GM19467 (cell line): ENCODE measurements around the gene PCBP3.
"Not testable (repeated sequence)": the region's sequence is repeated elsewhere in the genome, so short reads cannot be mapped to it uniquely, and the experiment has no call there.

Experiments
- ATAC-seq: cut with Tn5 transposase; IDR thresholded peaks from one replicate; pipeline ENCODE4 v1.9.1; 2021; ENCODE audit warnings: mild to moderate bottlenecking, moderate library complexity; ENCODE audit not compliant: unreplicated experiment

Gene PCBP3

DNA sequence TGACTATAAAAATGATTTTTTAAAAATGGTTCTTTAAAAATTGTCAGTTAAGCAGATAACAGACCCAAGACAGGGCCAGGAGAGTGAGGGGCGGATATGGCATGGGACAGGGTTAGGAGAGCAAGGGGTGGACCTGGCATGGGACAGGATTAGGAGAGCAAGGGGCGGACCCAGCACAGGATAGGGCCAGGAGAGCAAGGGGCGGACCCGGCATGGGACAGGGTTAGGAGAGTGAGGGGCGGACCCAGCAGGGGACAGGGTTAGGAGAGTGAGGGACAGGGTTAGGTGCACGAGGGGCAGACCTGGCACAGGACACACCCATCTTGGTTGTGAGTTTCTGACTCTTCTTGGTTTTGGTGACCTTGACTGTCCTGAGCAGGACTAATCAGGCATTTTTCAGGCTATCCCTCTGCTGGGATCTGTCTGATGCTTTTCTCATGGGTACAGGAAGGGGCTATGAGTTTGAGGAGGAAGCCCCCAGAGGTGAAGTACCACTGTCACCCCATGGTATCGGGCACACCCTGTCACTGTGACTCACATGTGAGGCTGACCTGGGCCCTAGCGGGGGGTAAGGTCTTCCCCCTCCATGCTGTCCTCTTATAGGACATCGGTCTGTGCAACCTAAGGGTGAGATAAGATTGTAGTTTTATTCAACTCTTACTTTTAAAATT lies 179.0 kb downstream of the PCBP3 start:
- ATAC-seq = no peak

DNA sequence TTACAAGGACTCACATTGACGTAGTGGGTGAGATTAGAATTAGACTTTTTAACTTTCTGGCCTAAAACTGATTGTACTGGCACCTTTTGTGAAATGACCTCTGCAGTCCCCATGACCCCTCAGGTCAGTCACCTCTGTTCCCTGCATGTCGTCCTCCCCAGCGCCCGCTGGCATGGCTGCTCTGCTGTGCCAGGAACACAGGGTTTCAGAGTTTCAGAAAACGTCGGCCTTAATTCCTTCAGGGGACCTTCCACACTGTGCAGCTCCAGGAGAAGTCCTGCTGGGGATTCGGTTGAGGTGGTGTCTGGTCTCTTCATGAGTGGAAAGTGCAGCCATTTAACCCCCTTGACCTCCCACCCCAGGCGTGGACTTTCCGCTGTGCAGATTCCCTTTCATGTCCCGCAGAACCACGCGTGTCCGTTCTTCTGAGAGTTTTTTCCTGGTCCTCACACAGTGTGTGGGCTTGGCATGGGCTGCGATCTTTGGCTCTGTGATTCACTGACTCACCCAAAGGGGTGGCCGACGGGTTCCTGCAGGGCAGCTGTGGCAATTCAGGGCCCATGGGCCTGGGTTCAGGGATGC lies 179.7 kb downstream of the PCBP3 start:
- no peak for ATAC-seq

DNA sequence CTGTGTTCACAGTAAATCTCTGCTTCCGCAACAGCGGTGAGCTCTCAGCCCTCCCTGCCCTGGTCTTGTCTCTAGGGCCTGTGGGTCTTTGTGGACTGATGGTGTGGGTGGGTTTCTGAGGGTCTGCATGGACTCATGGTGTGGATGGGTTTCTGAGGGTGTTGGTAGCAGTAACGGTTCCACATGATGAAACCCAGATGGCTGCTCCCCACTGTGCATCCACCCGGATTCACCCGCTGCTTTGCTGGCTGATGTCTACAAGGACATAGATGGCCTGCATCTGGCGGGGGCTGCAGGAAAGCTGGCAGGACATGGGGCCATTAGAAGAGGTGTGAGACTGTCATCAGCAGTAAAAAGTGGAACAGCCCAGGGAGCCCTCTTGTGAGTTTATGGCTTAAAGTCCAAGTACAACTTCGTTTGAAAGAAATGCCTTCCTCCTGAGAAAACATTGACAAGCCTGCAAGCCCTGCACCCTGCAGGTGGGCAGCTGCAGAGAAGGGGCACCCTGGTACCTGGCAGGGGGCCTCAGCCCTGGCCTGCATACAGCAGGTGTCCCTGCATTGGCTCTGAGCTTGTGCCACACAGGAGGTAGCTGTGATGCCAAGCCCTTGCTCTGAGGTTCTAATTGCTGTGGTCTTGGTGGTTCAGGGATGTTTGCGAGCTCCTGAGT lies 181.2 kb downstream of the PCBP3 start:
- ATAC-seq = no peak

DNA sequence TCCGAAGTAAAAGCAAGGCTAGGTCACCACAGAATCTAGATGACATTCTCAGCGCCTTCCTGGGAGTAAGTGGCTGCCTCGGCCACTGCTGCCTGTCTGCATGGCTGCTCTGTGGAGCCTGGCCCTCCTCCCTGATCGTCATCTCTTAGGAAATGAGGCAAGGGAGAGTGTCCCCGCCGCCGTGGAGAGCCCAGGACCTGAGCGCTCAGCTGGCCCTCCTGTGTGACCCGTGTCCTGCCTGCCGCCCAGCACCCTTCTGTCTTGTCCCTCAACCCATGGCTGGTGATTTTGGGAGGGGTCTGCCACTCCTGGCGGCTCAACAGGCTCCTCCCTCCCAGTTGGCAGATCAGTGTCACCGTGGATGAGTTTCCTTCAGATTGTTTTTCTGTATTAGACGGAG lies 181.7 kb downstream of the PCBP3 start:
- no peak for ATAC-seq

DNA sequence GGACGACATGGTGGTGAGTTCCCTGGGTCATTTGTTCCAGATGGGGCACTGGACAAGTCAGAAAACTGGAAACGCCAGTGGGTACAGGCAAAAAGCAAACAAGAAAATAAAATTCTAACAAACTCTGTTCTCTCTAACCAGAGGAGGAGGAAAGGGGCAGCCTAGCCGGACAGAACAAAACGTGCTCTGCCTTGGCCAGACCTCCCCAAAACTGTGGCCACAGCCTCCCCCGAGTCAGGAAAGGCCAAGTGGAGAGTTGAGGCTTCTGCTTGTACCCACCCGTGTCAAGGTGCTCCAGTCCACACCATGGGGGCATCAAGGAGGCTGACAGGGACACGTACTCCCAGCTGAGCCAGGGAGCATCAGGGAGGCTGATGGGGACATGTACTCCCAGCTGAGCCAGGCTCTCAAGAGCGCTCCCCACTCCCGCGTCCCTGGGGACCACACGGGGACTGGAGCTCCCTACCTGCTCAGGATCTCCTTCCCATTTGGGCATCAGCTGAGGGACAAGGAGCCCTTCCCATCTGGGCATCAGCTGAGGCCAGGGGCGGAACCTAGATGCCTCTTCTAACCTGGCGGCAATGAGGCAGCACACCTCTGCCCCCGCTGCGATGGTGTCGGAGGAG lies 183.3 kb downstream of the PCBP3 start:
- no peak for ATAC-seq

DNA sequence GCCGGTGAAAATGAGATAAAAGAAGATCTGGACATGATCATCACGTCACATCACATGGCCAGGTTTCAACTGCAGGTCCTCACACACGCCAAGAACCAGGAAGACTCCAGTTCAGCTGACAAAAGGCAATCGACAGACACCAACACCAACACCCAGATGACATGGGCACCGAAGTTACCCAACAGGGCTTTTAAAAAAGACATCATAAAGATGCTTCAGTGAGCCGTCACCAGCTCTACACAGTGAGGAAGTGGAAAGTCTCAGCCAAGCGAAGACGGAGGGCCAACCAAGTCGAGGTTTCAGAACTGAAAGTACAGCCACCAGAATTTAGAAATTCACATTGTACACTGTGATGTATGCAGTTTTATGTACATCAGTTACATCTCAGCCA lies 183.8 kb downstream of the PCBP3 start:
- ATAC-seq = no peak

GRCh38 chr21:45827881-45828579 lies 184.5 kb downstream of the PCBP3 start:
- ATAC-seq = no peak

- no peak for ATAC-seq
Observed at GRCh38 chr21:45828580-45829570, 185.3 kb downstream of the PCBP3 start.

DNA sequence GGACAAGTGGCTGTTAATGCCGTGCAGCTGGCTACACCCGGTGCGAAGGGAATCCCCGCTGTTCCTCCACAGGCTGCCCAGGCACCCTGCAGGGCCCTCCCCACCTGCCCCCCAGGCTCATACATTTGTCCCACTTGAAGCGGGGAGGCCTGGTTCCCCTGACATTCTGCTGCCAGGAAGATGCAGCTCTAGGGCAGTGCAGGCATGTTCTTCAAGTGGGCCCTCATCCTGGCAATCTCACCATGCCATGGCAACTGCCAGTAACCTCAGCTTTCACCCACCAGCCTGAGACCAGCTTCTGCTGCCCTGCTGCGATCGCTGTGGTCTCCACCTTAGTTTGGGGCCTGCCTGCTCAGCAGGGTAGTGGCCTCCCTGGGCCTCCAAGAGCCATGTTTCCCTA lies 186.1 kb downstream of the PCBP3 start:
- ATAC-seq = no peak

DNA sequence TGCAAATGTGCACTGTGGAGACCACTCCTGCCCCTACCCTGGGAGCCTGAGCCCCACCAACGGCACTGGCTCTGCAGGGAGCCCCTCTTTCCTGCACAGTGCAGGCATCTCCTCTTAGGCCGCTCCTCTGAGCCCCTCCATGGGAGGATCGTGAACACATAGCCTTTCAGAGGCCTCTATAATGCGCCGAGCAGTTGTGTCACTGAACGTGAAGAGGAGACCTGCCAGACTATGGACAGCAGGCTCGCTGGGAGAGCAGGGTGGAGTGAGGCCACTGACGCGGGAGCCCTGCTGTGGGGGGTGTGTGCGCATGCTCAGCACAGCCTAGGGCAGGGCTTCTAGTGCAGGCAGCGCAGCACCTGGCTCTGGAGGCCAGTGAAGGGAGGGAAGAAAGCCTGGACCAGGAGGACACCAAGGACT lies 186.7 kb downstream of the PCBP3 start:
- no peak for ATAC-seq

- no peak for ATAC-seq
Observed at GRCh38 chr21:45830720-45831366, 187.3 kb downstream of the PCBP3 start.

DNA sequence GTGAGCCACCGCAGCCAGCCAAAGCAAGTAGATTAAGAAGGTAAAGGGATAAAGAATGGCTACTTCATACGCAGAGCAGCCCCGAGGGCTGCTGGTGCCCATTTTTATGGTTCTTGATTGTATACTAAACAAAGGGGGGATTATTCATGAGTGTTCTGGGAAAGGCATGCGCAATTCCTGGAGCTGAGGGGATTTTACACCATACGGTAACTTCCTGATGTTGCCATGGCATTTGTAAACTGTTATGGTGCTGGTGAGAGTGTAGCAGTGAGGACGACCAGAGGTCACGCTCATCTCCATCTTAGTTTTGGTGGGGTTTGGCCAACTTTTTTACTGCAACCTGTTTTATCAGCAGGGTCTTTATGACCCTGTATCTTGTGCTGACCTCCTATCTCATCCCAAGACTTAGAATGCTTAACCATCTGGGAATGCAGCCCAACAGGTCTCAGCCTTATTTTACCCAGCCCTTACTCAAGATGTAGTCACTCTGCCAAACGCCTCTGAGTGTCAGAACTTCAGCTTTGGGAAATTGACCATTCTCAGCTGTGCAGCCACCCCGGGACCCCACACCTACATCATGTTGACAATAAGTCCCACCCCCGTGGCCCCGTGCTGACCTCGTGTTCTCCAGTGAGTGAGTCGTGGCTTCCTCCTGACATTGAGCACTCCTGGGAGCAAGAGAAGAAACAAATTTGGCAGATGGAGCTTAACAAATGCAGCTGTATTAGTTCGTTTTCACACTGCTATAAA lies 188.6 kb downstream of the PCBP3 start:
- ATAC-seq = no peak

DNA sequence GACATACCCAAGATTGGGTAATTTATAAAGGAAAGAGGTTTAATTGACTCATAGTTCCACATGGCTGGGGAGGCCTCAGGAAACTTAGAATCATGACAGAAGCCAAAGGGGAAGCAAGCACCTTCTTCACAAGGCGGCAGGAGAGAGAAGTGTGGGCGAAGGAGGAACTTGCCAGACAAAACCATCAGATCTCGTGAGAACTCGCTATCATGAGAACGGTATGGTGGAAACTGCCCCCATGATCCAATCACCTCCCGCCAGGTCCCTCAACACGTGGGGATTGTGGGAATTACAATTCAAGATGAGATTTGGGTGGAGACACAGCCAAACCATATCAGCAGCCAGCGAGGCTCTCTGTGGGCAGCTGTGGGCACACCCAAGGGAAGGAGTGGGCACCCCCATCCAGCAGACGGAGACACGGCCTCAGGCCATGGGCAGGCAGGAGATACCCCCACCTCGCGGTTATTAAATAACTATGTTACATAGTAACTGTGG lies 189.3 kb downstream of the PCBP3 start:
- not testable (repeated sequence) for ATAC-seq

DNA sequence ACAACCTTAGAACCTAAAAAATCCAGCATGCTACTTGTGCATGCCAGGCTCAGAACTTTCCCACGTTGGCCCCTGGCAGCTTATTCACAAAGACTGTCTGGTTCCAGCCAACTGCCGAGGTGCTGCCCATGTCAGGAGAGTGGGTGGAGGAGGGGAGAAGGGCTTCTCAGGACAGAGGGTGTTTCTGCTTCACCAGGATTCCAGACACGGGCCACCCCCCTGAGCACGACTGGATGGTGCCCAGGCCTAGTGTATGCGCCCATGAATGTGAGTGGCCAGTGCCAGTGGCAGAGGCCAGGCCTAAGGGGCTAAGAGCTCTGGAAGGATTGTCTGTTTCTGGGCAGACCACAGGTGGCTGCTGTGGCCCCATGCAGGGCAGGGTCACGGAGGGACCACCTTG lies 189.9 kb downstream of the PCBP3 start:
- no peak for ATAC-seq

DNA sequence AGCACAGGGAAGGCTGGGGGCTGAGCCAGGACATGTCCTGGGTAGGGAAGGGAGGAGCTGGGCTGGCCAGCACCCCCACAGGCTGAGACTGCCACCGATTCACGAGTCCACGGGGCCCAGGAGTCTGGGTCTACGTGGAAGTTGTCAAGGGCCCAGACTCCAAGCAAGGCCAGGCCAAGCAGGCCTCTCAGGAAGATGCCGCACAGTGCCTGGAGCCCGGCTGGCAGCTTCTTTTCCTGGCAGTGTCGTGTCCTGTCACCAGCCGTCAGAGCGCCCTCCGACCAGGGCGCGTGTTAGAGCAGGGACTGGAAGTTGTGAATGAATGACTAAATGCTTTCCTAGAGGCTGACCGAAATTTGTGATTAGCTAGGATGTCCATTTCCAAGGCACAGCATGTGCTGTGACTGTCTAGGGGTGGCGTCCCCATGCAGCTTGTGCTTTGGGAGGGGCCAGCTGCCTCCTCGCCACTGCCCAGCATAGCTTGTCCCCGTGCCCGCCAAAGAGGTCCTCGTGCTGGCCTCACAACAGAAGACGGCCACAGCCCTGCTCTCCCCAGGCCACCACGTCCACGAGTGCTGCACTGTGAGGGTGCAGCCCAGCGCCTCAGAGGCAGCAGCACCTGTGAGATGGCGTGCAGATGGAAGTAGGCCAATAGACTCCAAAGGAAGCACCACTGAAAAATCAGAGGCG lies 190.6 kb downstream of the PCBP3 start:
- no peak for ATAC-seq

DNA sequence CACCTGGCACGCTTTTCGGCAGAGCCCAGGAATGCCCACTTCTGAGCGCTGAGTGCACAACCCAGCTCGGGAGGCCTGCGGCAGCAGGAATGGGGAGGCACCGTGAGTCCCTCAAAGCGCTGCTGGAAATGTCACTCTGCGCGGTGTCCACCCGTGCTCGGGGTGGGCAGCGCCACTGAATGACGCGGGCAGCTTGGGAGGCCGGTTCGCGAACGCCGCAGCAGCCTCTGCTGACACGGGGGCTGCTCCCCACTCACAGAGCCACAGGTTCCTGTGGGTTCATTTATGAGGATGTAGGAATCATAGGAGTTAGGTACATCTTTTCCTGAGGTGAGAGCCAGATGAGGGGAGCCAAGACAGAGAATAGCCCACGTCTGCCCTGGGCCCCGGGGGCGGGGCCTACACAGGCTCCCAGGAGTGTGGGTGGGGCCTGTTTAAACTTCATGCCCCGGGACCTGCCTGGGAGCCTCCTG lies 191.3 kb downstream of the PCBP3 start:
- no peak for ATAC-seq

DNA sequence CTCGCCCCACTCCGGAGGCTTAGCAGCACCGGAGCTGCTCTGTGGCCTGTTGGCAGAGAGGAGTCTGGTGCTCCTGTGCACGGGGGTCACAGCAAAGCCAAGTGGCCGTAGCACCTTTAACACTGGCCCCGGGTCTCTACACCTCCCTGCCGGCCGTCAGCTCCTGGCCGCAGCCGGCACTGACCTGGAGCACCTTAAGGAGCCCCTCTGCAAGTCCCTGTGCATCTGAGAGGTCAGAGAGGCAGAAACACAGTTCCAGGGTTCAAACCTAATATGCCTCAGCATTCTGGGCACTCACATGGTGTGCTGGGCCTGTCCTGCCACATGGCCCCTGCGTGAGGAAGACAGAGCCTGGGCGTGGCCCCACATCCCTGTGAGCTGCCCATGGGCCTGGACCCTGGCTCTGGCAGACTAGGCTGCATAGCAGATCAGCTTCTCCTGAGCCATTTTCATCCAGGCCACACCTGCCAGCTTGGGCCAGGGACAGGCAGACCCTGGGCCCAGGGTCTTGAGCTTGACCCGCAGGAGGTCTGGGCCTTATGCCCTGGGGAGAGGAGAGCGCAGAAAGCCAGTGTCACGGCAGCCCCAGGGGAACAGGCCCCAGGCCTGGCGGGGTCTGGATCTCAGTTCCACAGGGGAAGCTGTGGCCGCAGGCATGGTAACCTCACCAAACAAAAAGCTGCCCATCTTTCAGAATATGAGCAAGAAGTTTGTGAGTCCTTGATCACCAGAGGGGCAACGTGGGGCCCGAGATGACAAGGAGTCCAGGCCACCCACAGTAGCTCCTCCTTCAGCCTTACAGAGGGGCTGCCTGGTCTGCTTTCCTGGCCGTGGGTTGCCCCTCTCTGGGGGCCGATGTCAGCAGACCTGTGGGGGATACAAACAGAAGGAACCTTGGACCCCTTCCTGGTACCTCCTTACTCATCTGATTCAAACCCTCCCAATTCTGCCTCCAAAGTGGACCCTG lies 192.1 kb downstream of the PCBP3 start:
- ATAC-seq = no peak
